ENCODE results near the gene DMXL1.
A peak's percentile ranks its signal among the peaks of the same experiment; 100 is the strongest.

Gene DMXL1, protein sequence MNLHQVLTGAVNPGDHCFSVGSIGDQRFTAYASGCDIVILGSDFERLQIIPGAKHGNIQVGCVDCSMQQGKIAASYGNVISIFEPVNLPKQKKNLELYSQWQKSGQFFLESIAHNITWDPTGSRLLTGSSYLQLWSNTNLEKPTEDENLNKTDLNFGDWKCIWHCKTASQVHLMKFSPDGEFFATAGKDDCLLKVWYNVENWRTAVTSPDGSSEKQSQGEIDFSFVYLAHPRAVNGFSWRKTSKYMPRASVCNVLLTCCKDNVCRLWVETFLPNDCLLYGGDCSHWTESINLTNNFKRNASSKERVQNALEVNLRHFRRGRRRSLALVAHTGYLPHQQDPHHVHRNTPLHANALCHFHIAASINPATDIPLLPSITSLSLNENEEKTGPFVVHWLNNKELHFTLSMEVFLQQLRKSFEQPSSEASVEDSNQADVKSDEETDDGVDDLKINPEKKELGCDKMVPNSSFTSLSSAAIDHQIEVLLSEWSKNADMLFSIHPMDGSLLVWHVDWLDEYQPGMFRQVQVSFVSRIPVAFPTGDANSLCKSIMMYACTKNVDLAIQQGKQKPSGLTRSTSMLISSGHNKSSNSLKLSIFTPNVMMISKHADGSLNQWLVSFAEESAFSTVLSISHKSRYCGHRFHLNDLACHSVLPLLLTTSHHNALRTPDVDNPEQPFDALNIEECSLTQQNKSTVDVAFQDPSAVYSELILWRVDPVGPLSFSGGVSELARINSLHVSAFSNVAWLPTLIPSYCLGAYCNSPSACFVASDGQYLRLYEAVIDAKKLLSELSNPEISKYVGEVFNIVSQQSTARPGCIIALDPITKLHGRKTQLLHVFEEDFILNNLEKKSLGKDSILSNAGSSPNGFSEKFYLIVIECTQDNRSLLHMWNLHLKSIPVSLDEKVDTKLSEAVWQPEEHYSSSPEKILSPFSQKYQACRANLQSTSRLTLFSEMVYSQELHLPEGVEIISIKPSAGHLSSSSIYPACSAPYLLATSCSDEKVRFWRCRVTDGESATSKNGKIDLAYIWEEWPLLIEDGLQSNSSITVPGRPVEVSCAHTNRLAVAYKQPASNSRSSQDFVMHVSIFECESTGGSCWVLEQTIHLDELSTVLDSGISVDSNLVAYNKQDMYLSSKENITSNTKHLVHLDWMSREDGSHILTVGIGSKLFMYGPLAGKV (N-terminal part only)

DNA sequence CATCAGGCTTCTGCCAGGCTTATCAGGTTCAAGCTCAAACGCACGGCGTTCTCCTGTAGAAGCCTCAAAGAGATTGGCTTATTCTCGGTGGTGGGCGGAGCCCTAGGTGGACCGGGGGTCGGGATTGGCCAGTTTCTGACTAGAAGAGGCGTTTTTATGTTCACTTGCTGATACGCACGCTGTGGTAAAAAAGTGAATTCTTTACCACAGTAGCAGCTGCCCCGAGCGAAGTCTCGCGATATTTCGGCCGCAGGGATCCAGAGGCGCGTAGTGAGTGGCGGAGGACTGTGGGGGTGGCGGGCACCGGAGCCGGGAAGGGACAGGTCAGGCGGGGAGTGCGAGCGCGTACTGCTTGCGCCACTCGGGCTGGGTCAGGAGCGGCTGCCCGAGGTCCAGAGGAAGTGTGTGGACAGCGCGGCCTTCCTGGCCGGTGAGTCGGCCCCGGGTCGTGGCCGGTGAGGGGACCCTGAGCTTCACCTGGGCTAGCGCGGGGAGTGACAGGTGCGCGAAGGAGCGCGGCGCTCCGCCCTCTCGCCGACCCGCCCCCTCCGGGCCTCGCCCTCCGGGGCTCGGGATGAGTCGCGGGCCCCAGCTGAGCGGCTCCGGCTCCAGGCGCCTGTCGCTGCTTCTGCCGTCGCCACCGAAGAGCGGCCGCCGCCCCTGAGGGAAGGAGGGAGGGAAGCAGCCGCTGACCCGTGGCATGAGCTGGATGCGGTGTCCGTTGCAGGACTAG, at the start of gene DMXL1:
Gene DMXL1, plus strand, starts transcription at position 260 of the 733 bp plus-strand sequence. CDS start 483 bp downstream, outside the sequence.
- DNase-seq (ENCODE audit: insufficient read length, low spot score), result peak; percentile 76
- TF ChIP-seq POLR2A (IDR thresholded peaks at IDR 0.05; ENCODE audit: low read depth, low read length), result peak; percentile 48
- peak; percentile 93 for FAIRE-seq

DNA sequence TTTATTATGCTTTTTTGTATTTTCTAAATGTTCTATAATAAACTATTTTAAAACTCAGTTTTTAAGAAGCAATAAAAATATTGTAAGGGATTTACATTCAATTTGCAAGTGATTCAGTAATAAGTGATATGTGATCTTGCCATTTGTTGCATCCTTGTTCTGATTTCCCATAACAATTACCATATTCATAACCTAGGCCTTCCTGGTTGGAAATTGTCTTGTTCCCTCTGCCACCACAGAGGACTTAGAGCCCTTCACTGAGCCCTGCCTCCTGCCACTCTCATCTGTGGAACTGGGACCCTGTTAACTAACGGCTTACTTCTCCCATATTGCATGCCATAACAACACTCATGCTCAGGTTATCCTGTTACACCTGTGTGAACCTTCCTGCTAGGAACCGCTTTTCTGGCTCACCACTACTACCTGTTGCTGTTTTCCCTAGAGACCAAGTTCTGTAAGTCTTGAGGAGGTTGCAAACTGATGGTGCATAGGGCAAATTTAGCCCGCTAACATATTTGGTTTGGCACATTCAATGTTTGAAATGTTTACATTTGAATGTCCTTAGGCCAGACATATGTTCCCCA, 49.6 kb upstream of the DMXL1 start:
- no peak for TF ChIP-seq POLR2A (IDR thresholded peaks at IDR 0.05; ENCODE audit: low read depth, low read length)
- FAIRE-seq (no peak), DNase-seq (ENCODE audit: insufficient read length, low spot score) (no peak)

DNA sequence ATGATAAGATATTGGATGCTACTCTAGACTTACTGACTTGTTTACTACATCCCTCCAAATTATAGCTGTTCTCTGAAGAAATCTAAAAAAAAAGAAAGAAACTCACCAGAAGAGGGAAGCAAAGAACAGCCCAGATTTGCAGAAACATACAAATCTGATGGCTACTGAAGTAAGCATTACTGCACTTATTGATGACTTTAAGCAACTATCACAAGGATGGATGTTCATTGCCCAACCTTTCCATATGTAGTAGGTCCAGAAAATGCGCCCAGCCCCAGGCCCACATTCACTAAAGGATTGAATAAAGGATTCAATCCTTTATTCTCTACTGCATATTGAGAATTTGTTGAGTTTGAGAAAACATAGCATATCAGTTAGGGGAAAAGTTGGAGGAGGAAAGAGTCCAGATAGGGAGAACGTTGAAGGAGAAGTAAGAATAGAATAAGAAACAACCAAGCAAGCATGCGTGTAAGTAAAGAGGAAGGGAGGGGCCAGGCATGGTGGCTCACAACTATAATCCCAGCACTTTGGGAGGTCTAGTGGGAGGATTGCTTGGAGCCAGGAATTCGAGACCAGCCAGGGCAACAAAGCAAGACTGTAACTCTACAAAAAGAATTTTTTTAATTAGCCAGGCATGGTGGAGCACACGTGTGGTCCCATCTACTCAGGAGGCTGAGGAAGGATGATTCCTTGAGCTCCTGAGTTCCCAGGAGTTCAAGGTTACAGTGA, 48.7 kb upstream of the DMXL1 start:
- peak; percentile 73 for FAIRE-seq
- TF ChIP-seq POLR2A (IDR thresholded peaks at IDR 0.05; ENCODE audit: low read depth, low read length), result no peak
- DNase-seq (ENCODE audit: insufficient read length, low spot score), result no peak

DNA sequence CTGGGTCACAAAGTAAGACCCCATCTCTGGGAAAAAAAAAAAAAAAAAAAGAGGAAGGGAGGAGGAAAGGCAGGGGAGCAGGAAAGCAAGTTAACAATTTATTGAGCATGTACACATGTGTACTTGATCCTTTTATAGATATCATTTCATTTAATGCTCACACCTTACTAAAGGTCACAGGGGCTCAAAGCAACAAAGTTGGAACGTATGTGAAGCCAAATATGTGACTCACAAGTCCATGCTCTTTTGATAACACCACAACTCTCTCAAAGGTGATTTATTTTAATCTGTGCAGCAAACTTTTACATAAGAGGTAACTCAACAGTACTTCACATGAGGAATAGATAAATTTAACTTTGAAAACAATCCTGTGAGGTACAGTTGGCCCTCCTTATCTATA, 48.1 kb upstream of the DMXL1 start:
- DNase-seq (ENCODE audit: insufficient read length, low spot score) (no peak), FAIRE-seq (no peak)
- no peak for TF ChIP-seq POLR2A (IDR thresholded peaks at IDR 0.05; ENCODE audit: low read depth, low read length)

DNA sequence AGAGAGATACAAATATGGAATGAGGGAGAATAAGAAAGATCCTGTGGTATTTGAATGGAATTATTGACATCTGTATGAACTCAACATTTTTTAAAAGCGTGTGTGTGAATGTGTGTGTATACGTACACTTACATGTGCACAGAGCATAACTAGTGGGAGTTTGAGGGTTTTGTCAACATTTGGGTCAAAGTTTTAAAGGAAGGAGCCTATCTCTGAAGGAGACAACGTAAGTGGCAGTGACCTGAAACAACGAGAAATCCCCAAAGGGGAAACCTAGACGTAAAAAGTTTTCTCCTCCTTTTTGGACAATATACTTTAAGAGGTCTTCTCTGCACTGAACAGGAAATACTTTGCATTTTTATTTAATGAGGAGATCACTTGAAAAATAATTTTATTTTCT, 42.3 kb upstream of the DMXL1 start:
- DNase-seq (ENCODE audit: insufficient read length, low spot score) (no peak), FAIRE-seq (no peak)
- TF ChIP-seq POLR2A (IDR thresholded peaks at IDR 0.05; ENCODE audit: low read depth, low read length), result no peak

DNA sequence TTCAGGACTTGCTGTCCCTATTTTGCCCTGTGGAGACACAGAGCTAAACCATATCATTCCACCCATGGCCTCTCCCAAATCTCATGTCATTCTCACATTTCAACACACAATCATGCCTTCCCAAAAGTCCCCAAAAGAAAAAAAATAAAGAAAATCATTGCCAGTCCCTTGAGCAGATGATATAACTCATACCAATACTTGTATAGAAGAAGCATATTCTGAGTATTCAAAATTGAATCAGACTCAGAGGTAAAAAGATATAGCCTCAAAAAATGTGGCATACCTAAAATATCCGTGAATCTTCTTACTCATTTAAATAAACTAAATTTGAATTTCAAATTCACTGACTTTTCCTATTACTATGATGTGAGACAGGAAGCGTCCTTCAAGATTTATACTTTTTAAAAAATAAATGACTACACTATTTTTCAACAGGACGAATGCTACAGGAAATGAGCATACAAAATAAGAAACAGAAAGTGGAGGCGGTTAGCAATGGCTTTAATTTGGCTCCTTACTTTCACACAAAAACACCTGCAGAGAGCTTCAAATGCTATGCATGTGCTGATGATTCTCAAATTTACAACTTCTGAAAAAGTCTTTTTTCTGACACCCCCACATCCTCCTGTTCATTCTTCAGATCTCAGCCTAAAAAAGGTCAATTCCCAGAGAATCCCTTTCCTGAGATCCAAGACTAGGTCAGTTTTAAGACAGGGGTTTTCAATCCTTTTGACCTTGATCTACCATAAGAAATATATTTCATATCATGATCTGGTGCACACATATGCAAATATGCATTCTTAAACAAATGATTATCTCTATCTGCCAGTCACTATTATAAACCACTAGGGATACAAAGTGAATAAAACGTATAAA, 39.6 kb upstream of the DMXL1 start:
- DNase-seq (ENCODE audit: insufficient read length, low spot score), result no peak
- no peak for TF ChIP-seq POLR2A (IDR thresholded peaks at IDR 0.05; ENCODE audit: low read depth, low read length)
- FAIRE-seq, result no peak

DNA sequence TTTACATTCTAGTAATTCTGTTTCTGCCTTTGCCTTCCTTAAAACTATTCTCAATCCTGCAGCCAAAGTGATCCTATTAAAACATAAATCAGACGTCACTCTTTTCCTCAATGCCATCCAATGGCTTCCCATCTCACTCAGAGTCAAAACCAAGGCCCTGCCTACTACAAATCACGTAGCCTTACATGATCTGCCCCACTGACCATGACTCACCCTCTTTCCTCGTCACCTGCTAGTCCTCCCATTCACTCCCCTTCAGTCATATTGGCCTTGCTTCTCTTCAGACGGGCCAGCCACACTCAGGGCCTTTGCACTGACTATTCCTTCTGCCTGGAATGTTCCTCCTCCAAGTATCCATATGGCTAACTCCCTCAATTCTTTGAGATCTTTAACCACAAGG, 39.0 kb upstream of the DMXL1 start:
- FAIRE-seq (peak; percentile 95), DNase-seq (ENCODE audit: insufficient read length, low spot score) (peak; percentile 25)
- TF ChIP-seq POLR2A (IDR thresholded peaks at IDR 0.05; ENCODE audit: low read depth, low read length), result no peak

DNA sequence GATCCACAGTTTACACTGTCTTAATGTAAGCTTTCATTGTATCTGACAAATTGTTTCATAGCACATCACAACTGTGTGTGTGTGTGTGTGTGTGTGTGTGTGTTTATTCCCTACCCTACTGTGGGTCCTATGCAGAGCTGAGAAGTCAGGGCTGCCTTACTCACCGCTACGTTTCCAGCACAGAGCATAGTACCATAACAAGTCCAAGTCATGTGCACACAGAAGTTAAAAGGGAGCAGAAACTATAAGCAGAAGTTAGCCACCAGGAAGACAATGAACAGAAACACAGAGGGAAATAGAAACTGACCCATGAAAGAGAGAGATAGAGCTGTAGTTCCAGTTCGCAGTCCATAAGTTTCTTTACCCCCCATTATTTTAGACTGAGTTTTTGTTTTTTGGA, 38.2 kb upstream of the DMXL1 start:
- no peak for DNase-seq (ENCODE audit: insufficient read length, low spot score)
- FAIRE-seq, result peak; percentile 62
- TF ChIP-seq POLR2A (IDR thresholded peaks at IDR 0.05; ENCODE audit: low read depth, low read length), result no peak

DNA sequence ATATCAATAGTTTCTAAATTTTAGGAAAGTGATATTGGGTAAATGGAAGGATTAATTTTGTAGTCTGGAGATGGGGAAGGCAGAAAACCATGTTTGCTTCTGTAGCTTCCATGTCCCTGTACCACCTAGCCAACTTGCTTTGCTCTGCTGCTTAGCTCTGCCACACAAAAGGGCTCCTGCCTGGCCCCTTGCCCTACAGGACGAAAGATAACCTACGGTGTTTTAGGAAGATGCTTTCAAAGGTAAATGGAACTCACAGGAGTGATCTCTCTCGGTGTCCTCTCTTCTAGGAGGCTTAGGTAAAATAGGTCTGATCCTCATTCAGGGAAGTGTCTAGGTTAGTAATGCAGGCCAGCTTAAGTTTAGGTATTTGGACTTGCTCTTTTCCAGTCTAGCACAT, 37.8 kb upstream of the DMXL1 start:
- no peak for TF ChIP-seq POLR2A (IDR thresholded peaks at IDR 0.05; ENCODE audit: low read depth, low read length)
- FAIRE-seq, result no peak

DNA sequence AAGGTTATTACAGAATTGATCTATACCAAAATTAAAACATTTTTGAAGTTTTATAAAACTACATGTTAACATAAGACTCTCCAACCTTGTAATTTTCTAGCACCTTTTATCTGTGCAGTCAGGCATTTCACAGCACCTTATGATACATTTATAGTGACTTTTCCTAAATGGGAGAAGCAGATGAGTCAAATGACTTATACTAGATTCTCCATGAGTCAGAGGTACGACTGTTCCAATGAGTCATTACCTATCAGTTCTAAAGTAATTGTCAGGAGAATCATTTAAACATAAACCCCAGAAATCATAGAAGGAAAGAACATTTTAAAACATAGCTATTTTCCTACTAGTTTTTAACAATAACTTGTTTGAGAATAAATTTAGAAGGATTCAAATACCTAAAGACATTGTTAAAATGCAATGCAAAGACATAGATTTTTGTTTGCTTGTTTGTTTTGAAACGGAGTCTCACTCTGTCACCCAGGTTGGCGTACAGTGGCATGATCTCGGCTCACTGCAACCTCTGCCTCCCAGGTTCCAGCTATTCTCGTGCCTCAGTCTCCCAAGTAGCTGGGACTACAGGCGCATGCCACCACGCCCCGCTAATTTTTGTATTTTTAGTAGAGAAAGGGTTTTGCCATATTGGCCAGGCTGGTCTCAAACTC, 34.7 kb upstream of the DMXL1 start:
- peak; percentile 96 for FAIRE-seq

More for the DNA sequence above, 37.8 kb upstream of the DMXL1 start:
- no peak for DNase-seq (ENCODE audit: insufficient read length, low spot score)

More for the DNA sequence above, 34.7 kb upstream of the DMXL1 start:
- DNase-seq (ENCODE audit: insufficient read length, low spot score), result peak; percentile 38
- no peak for TF ChIP-seq POLR2A (IDR thresholded peaks at IDR 0.05; ENCODE audit: low read depth, low read length)
